HepG2 (cell line): ENCODE measurements around the gene PRDX5. TPM values are rescaled to one million over a fixed set of nuclear protein-coding genes. Genes with fewer than 3 reads are reported as not detected.

Experiments used
- ATF7 ChIP-seq, 2 experiments: fragments of 450-650 bp in 1 of 2; sonication (generic) in 1 of 2; formaldehyde crosslinking in 1 of 2; IDR thresholded peaks; 2 replicates each; pipeline versions ENCODE4 v1.4.0 to v1.6.1; 2016 to 2020; ENCODE audit warnings: antibody characterized with exemption in 1 of 2, mild to moderate bottlenecking in 1 of 2, missing genetic modification reagents in 1 of 2
- CC2D1A ChIP-seq: sonication (generic); formaldehyde crosslinking; IDR thresholded peaks from 2 replicates; pipeline ENCODE4 v1.8.1; 2023; ENCODE audit warnings: mild to moderate bottlenecking, missing genetic modification reagents
- DR1 ChIP-seq: sonication (generic); formaldehyde crosslinking; IDR thresholded peaks from 2 replicates; pipeline ENCODE4 v1.8.0; 2021; ENCODE audit warnings: mild to moderate bottlenecking, missing genetic modification reagents, inconsistent platforms
- HIC2 ChIP-seq: sonication (generic); formaldehyde crosslinking; IDR thresholded peaks from 2 replicates; pipeline ENCODE4 v1.9.0; 2022; ENCODE audit warnings: low read depth, missing genetic modification reagents
- HNF1A ChIP-seq, 2 experiments: sonication (generic) in 1 of 2; formaldehyde crosslinking in 1 of 2; IDR thresholded peaks; 2 replicates each; pipeline versions ENCODE4 v1.4.0 to v1.6.1; 2016 to 2020; ENCODE audit warnings: borderline replicate concordance in 1 of 2, low read depth in 1 of 2, mild to moderate bottlenecking in 1 of 2, missing genetic modification reagents in 1 of 2
- HNRNPLL ChIP-seq: fragments of 200-400 bp; formaldehyde crosslinking; IDR thresholded peaks from 2 replicates; pipeline ENCODE4 v1.6.1; 2017; ENCODE audit warnings: mild to moderate bottlenecking, low read depth, low read length; ENCODE audit not compliant: poor library complexity, severe bottlenecking
- HOXA9 ChIP-seq: sonication (generic); formaldehyde crosslinking; IDR thresholded peaks from 2 replicates; pipeline ENCODE4 v1.8.1; 2022; ENCODE audit warnings: missing genetic modification reagents, mild to moderate bottlenecking, moderate library complexity, borderline replicate concordance
- NCOR1 ChIP-seq: fragments of 200-600 bp; sonication (generic); IDR thresholded peaks from 2 replicates; pipeline ENCODE4 v1.7.0; 2017; ENCODE audit warnings: antibody characterized with exemption, low read length, borderline replicate concordance
- NFRKB ChIP-seq: fragments of 450-650 bp; IDR thresholded peaks from 2 replicates; pipeline ENCODE4 v1.6.1; 2017
- NR2C2 ChIP-seq: sonication (generic); formaldehyde crosslinking; IDR thresholded peaks from 2 replicates; pipeline ENCODE4 v1.4.0; 2020; ENCODE audit warnings: missing genetic modification reagents, mild to moderate bottlenecking, moderate library complexity, borderline replicate concordance
- RXRA ChIP-seq: sonication (generic); formaldehyde crosslinking; IDR thresholded peaks from 2 replicates; pipeline ENCODE4 v1.5.1; 2020; ENCODE audit warnings: missing genetic modification reagents
- TGIF2 ChIP-seq: IDR thresholded peaks from 2 replicates; pipeline ENCODE4 v1.6.1; 2016; ENCODE audit warnings: control low read depth, missing compliant biosample characterization
- ZNF280D ChIP-seq: sonication (generic); formaldehyde crosslinking; IDR thresholded peaks from 2 replicates; pipeline ENCODE4 v1.5.1; 2020; ENCODE audit warnings: mild to moderate bottlenecking, missing genetic modification reagents
- ZNF292 ChIP-seq: sonication (generic); formaldehyde crosslinking; IDR thresholded peaks from 2 replicates; pipeline ENCODE4 v1.8.1; 2022; ENCODE audit warnings: mild to moderate bottlenecking, low read depth, missing genetic modification reagents, borderline replicate concordance
- ZNF329 ChIP-seq: sonication (generic); formaldehyde crosslinking; IDR thresholded peaks from 2 replicates; pipeline ENCODE4 v1.9.0; 2021; ENCODE audit warnings: low read depth, mild to moderate bottlenecking, missing genetic modification reagents
- ZNF703 ChIP-seq: sonication (generic); formaldehyde crosslinking; IDR thresholded peaks from 2 replicates; pipeline ENCODE4 v1.5.1; 2020; ENCODE audit warnings: missing genetic modification reagents, mild to moderate bottlenecking, moderate library complexity, borderline replicate concordance
- ZNF720 ChIP-seq: sonication (generic); formaldehyde crosslinking; IDR thresholded peaks from 2 replicates; pipeline ENCODE4 v1.4.0; 2020; ENCODE audit warnings: missing genetic modification reagents
- ZSCAN12 ChIP-seq: sonication (generic); formaldehyde crosslinking; IDR thresholded peaks from 2 replicates; pipeline ENCODE4 v1.9.0; 2021; ENCODE audit warnings: mild to moderate bottlenecking, missing genetic modification reagents
- polyA plus RNA-seq, 8 experiments: library from polyadenylated mRNA; depleted of rRNA in 3 of 8; stranded (reverse) in 7 of 8; unstranded in 1 of 8; fragments of >200 nt; fragmentation: Illumina TruSeq in 4 of 8; extraction: Trizol in 4 of 8; gene quantifications; 2 replicates each; pipeline versions ENCODE4 v1.2.1 to v1.2.3, GENCODE V29; 2011 to 2016; ENCODE audit warnings: low read depth in 4 of 8, missing spikeins in 1 of 8, mixed read lengths in 1 of 8; ENCODE audit not compliant: insufficient read depth in 1 of 8
- total RNA-seq, 5 experiments: library from RNA; depleted of rRNA; stranded (reverse); fragments of >200 nt; fragmentation: Illumina TruSeq; extraction: Trizol; gene quantifications; 2 replicates each; pipeline ENCODE4 v1.2.3, GENCODE V29; 2016; ENCODE audit warnings: low read depth in 1 of 5

The PRDX5 gene
- total and polyA plus RNA-seq, 2 of the 13 experiments (the other 11 are each of a cell fraction or from before 2014, with no cell fraction given): 215 to 311 TPM

GRCh38 chr11:64305691-64306562 lies 12.0 kb upstream of the PRDX5 start (continued):
- TF ChIP-seq ATF7 (IDR thresholded peaks at IDR 0.05) (no peak), ATF7 (CRISPR knock-in tag; IDR thresholded peaks at IDR 0.05) (no peak), NCOR1 (0 out of 2 replicates have a peak, but pooled peaks have one; percentile 69), CC2D1A (CRISPR knock-in tag) (no peak), TGIF2 (CRISPR knock-in tag) (peak; percentile 74; the same call in 1 of the 2 replicates), RXRA (CRISPR knock-in tag) (peak; percentile 90), ZNF329 (peak; percentile 43; the same call in 1 of the 2 replicates), ZSCAN12 (CRISPR knock-in tag) (no peak), HOXA9 (CRISPR knock-in tag) (no peak), ZNF703 (no peak; the same call in 1 of the 2 replicates), ZNF280D (CRISPR knock-in tag) (peak; percentile 64; the same call in 1 of the 2 replicates), ZNF292 (peak; percentile 47; the same call in 1 of the 2 replicates), HNF1A (IDR thresholded peaks at IDR 0.05; ENCODE audit: low read depth) (no peak), HNF1A (CRISPR knock-in tag; IDR thresholded peaks at IDR 0.05; ENCODE audit: borderline replicate concordance) (no peak), NFRKB (no peak), NR2C2 (CRISPR knock-in tag) (peak; percentile 98), HNRNPLL (peak; percentile 78), HIC2 (CRISPR knock-in tag) (peak; percentile 30; the same call in 1 of the 2 replicates), DR1 (CRISPR knock-in tag) (peak; percentile 53; the same call in 1 of the 2 replicates), ZNF720 (CRISPR knock-in tag) (no peak)
